AG09309 (cell line): ENCODE results near the gene MKX.

ENCODE experiments used
- DNase-seq: peaks from one replicate; pipeline ENCODE4 v3.0.0-alpha.2; 2010; ENCODE audit warnings: low read depth
- H3K4me3 ChIP-seq: 2 replicates; pipeline ENCODE4 v1.5.1; 2011; ENCODE audit warnings: mild to moderate bottlenecking, low read depth, low read length, moderate library complexity; ENCODE audit not compliant: control insufficient read depth
- TF ChIP-seq, protein P1 (sequence below): IDR thresholded peaks from 2 replicates; pipeline ENCODE4 v1.5.1; 2011; ENCODE audit warnings: mild to moderate bottlenecking, low read depth, low read length, inconsistent platforms; ENCODE audit not compliant: insufficient read depth, control insufficient read depth; ENCODE audit errors: missing control alignments

Gene MKX

DNA sequence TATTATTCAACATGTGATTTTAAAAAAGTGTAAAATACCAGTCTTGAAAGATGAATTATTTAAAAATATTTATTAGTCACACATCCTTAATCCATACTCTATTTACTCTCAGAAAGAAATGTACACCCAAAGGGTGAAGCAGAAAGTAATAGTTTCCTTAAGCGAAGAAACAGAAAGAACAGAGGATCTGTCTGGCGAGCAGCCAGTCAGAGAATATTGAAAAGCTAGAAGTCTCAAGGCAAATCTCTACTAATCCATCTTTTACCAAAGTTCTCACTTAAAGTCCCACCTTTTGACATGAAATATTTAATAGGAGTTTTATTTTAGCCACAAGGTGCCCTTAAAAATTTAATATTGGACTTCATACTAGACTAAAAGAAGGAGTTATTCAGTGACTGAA is 46.7 kb downstream of the MKX start:
- DNase-seq: no peak
- H3K4me3 ChIP-seq: no peak overlapping the region
- TF ChIP-seq, protein P1, sequence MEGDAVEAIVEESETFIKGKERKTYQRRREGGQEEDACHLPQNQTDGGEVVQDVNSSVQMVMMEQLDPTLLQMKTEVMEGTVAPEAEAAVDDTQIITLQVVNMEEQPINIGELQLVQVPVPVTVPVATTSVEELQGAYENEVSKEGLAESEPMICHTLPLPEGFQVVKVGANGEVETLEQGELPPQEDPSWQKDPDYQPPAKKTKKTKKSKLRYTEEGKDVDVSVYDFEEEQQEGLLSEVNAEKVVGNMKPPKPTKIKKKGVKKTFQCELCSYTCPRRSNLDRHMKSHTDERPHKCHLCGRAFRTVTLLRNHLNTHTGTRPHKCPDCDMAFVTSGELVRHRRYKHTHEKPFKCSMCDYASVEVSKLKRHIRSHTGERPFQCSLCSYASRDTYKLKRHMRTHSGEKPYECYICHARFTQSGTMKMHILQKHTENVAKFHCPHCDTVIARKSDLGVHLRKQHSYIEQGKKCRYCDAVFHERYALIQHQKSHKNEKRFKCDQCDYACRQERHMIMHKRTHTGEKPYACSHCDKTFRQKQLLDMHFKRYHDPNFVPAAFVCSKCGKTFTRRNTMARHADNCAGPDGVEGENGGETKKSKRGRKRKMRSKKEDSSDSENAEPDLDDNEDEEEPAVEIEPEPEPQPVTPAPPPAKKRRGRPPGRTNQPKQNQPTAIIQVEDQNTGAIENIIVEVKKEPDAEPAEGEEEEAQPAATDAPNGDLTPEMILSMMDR: no peak

DNA sequence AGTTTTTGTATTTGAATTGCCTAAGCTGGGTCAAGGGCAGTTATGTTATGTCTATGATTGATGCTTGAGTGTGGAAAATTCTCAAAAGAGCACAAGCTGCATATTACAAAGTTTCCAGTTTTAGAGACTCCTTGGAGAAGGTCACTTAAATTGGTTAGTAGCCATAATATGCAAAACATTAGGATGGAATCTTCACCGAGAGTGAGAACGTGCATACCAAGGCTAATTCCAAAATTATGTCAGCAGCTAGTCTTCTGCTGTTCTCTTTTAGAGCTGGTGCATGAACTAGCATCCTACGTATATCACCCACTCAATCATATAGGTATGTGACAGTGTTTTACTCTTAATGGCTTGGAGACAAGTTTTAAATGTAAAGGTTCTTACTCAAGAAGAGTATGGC is 49.2 kb downstream of the MKX start:
- no peak for DNase-seq
- H3K4me3 ChIP-seq: no peak overlapping the region
- TF ChIP-seq, protein P1: no peak

DNA sequence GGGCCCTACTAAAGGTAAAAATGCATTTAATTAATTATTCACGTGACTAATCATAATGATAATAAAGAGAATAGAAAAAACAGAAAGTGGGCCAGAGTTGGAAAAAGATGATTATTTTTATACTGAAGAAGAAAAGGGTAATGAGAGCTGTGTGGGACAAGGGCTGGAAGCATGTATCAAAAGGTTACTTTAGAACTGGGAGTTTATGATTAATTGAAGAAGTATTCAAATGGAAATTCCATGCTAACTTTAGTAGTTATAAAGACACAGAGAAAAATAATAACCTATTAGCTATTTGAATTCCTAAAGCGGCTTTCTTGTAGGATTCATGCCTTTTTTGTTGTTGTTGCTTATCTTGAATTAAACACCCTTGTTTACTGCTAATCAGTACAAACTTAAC is 49.9 kb downstream of the MKX start:
- TF ChIP-seq, protein P1: no peak
- no peak for DNase-seq
- no peak overlapping the region for H3K4me3 ChIP-seq

DNA sequence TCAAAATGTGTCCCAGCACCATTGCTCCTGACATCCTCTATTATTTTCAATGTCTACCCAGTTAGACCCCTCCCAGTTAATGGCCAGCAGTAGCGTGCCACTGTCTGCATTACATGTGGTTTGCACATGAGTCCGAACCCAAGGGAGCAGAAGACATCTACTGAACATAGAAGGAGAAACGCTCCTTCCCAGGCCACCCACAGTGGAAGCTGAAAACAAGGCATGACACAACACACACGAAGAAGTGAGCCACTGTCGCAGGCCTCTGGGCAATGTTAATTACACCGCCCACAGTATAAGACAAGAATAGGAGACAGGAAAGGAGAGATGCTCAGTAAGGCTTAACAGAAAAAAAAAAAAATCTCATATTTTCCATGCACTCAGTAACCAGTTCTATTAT is 50.5 kb downstream of the MKX start:
- no peak overlapping the region for H3K4me3 ChIP-seq
- TF ChIP-seq, protein P1: no peak
- no peak for DNase-seq

DNA sequence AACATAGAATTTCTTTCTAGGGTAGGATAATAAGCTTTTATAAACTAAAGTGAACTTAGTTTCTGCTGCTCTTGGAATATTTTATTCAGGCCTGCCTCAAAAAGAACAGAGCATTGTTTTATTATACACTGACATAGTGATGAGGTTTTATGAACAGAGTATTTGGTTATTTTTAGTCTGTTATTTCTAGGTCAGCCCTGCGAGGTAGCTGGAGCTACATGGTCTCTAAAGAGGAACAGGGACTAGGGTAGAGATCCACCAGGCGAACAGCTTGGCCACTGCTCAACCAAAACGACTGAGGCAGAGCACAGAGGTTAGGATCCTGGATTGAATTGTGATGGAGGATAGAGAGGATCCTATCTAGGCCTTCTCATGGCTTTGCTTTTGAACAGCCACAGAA is 53.0 kb downstream of the MKX start:
- TF ChIP-seq, protein P1: no peak

DNA sequence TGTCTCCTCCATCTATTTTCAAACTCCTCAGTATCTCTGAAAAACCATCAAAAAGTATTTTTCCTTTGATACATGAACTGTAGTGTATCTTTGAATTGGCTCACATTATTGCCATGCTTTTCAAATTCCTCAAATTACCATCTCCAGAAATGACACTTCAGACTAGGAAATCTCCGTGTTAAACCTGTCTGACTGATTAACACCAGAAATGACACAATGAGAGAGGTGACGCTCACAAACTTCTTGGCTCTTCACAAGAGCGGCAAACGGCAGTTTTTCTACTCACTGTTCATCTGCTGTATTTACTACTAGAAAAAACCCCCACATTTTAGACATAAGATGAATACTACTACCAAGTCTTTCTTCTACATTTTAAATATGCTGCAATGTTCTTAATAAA is 56.6 kb downstream of the MKX start:
- no peak for DNase-seq
- no peak overlapping the region for H3K4me3 ChIP-seq
- TF ChIP-seq, protein P1: no peak

More for the DNA sequence above, 53.0 kb downstream of the MKX start:
- H3K4me3 ChIP-seq: no peak overlapping the region
- no peak for DNase-seq

DNA sequence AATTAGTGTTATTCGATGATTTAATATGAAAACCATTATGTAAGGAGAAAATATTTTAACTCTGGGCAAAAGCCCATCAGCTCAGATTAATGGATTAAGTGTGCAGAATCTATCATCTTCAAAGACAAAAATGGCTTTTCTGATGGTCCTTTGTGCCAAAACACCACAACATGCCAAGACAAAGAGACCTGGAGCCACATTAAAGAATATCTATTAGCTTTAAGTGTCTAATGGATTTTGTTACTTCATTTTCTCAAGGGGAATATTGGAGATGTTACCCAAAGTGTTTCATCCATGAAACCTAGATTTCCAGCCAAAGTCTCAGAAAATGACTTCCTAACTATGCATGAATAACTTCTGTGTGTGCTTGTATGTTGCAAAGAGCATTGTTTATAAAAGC is 57.3 kb downstream of the MKX start:
- no peak for DNase-seq
- no peak overlapping the region for H3K4me3 ChIP-seq
- TF ChIP-seq, protein P1: no peak
